Mucosa of descending colon (tissue), 3 donors: ENCODE data around the gene ATP6V1C2. TPM values are rescaled to one million over a fixed set of nuclear protein-coding genes. Genes with fewer than 3 reads are reported as not detected.

Source experiments
- ATAC-seq: fragments of 200-7000 bp; cut with Tn5 transposase; one replicate; pipeline ENCODE4 v1.9.1; 2020; ENCODE audit warnings: mild to moderate bottlenecking, moderate library complexity
- DNase-seq, 3 donors: peaks; one replicate each; pipeline ENCODE4 v3.0.0-alpha.2; 2020
- H3K36me3 ChIP-seq: fragments of 200-600 bp; one replicate; pipeline ENCODE4 v1.8.0; 2021; ENCODE audit warnings: low read depth, mild to moderate bottlenecking
- H3K4me1 ChIP-seq: fragments of 200-600 bp; one replicate; pipeline ENCODE4 v1.8.0; 2021; ENCODE audit warnings: low read depth, mild to moderate bottlenecking
- H3K4me3 ChIP-seq: fragments of 200-600 bp; one replicate; pipeline ENCODE4 v1.8.0; 2021; ENCODE audit warnings: mild to moderate bottlenecking
- H3K9me3 ChIP-seq: fragments of 200-600 bp; one replicate; pipeline ENCODE4 v1.8.0; 2021; ENCODE audit warnings: mild to moderate bottlenecking
- intact Hi-C, 2 donors: fragments of 100-400 bp; cut with DNase I in 1 of 2; cut with micrococcal nuclease in 1 of 2; formaldehyde crosslinking; loops; one replicate each; pipeline versions ENCODE4 v1.11.0 to v1.11.1; 2022; cut with DNase I, micrococcal nuclease
- total RNA-seq, 3 donors: library from RNA; stranded (reverse); fragmentation: NEBNext Ultra II Directional in 2 of 3; extraction: Animal tissue kit (Norgen Biotek cat#: 25700) in 2 of 3; gene quantifications; one replicate each; pipeline versions ENCODE4 v1.2.1 to v1.2.4, GENCODE V29; 2021 to 2023
- TF ChIP-seq, protein P1 (sequence below): fragments of 200-600 bp; IDR thresholded peaks from one replicate; pipeline ENCODE4 v1.8.0; 2022; ENCODE audit warnings: antibody characterized with exemption, mild to moderate bottlenecking
- donor health status: DM: no; HTN: no; CAD: no; lungs with moderate emphysema.
- donor health status: DM: no; HTN: no; CAD: no.
- donor health status: DM: no; HTN: yes; CAD: no.

ATP6V1C2 gene
- total RNA-seq, 3 donors from 2014 or later = 0.57 to 3.8 (median 1.0) TPM

GRCh38 chr2:10686176-10686730 is 35.2 kb upstream of the ATP6V1C2 start:
- no peak for DNase-seq
- Histone ChIP-seq H3K9me3 (no peaks in the 10 kb centered on the region), H3K4me3 (no peak overlapping the region), H3K4me1 (peaks cover 18% of the 10 kb centered on the region), H3K36me3 (no peaks in the 10 kb centered on the region)
- intact Hi-C loops = no loop called here
- ATAC-seq = no peak
- TF ChIP-seq, protein P1, sequence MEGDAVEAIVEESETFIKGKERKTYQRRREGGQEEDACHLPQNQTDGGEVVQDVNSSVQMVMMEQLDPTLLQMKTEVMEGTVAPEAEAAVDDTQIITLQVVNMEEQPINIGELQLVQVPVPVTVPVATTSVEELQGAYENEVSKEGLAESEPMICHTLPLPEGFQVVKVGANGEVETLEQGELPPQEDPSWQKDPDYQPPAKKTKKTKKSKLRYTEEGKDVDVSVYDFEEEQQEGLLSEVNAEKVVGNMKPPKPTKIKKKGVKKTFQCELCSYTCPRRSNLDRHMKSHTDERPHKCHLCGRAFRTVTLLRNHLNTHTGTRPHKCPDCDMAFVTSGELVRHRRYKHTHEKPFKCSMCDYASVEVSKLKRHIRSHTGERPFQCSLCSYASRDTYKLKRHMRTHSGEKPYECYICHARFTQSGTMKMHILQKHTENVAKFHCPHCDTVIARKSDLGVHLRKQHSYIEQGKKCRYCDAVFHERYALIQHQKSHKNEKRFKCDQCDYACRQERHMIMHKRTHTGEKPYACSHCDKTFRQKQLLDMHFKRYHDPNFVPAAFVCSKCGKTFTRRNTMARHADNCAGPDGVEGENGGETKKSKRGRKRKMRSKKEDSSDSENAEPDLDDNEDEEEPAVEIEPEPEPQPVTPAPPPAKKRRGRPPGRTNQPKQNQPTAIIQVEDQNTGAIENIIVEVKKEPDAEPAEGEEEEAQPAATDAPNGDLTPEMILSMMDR = no peak

GRCh38 chr2:10688921-10689807 is 32.3 kb upstream of the ATP6V1C2 start:
- TF ChIP-seq, protein P1 = no peak
- Histone ChIP-seq H3K4me3 (peak overlapping the region; percentile 95), H3K36me3 (no peaks in the 10 kb centered on the region), H3K4me1 (peaks cover 18% of the 10 kb centered on the region), H3K9me3 (no peaks in the 10 kb centered on the region)
- peak in 1 of 3 donors; percentile 43 for DNase-seq
- peak; percentile 66 for ATAC-seq
- intact Hi-C loops = no loop called here

DNA sequence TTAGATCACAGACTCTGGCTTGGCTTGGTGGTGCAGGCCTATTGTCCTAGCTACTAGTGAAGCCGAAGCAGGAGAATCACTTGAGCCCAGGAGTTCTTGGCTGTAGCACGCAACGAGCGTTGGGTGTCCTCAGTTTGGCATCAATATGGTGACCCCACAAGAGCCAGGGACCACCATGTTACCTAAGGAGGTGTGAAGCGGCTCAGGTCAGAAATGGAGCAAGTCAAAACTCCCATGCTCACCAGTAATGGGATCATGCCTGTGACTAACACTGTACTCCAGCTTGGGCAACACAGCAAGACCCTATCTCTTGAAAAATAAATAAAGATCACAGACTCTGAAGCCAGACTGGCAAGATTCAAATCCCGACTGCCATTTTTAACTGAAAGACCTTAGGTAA is 29.9 kb upstream of the ATP6V1C2 start:
- H3K9me3 ChIP-seq = no peaks in the 10 kb centered on the region
- no peaks in the 10 kb centered on the region for H3K36me3 ChIP-seq
- DNase-seq (no peak), ATAC-seq (no peak)
- intact Hi-C loops = no loop called here
- H3K4me3 ChIP-seq = no peak overlapping the region
- TF ChIP-seq, protein P1 = no peak
- H3K4me1 ChIP-seq = peaks cover 18% of the 10 kb centered on the region

DNA sequence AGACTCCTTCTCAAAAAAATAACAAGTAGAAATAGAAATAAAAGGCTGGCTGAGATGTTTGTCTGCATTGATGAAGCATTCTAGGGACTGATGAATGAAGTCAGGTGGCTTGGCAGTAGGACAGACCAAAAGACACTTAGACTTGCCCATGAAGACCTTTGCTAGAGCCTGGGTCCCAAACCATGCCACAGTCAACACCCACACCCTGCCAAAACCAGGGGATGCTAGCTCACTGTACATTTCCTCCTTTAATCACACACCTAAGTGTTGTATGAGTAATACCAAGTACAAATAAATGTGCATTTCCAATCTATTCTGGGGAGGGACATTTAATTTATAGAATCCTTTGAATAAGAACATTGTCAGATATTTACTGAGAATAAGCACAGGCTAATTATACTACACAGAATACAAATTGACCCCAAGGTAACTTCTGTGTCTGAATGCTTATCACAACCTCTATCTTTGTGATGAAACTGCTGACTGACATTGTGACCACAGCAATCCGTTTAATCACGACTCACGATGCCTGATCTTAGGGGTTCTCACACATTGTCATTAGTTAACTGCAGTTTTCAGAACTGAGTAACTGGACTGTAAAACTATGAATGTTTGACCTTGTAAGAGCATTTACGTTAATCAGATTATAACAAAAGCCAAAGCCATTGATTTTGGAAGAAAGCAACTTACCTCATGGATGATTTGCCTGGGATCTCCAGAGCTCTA is 21.2 kb upstream of the ATP6V1C2 start:
- Histone ChIP-seq H3K4me3 (no peak overlapping the region), H3K36me3 (no peaks in the 10 kb centered on the region), H3K9me3 (no peaks in the 10 kb centered on the region), H3K4me1 (no peaks in the 10 kb centered on the region)
- intact Hi-C loops = no loop called here
- TF ChIP-seq, protein P1 = no peak
- DNase-seq (no peak), ATAC-seq (no peak)

DNA sequence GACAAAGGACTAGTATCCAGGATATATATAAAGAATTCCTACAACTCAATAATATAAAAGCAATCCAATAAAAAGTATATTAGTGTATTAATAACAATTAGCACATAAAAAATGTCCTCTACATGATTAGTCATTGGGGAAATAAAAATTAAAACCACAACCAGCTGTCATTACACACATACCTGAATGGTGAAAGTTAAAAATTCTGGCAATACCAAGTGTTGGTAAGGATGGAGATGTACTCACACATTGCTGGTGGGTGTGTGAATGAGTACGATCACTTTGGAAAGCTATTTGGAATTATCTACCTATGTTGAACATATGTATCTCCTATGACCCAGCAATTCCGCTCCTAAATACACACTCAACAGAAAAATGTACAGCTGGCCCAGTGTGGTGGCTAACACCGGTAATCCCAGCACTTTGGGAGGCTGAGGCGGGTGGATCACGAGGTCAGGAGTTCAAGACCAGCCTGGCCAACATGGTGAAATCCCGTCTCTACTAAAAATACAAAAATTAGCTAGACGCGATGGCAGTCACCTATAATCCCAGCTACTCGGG is 17.3 kb upstream of the ATP6V1C2 start:
- TF ChIP-seq, protein P1 = no peak
- intact Hi-C loops = no loop called here
- Histone ChIP-seq H3K9me3 (no peaks in the 10 kb centered on the region), H3K36me3 (no peaks in the 10 kb centered on the region), H3K4me3 (no peak overlapping the region), H3K4me1 (no peaks in the 10 kb centered on the region)
- DNase-seq = no peak
- no peak for ATAC-seq
